AG09319 (cell line): ENCODE measurements around the gene DGCR2.

ENCODE experiments used
- DNase-seq: peaks from one replicate; pipeline ENCODE4 v3.0.0-alpha.2; 2010; ENCODE audit warnings: low read depth; ENCODE audit errors: extremely low read depth
- TF ChIP-seq, protein P1 (sequence below): IDR thresholded peaks from 2 replicates; pipeline ENCODE4 v1.5.1; 2011; ENCODE audit warnings: low read depth, mild to moderate bottlenecking, inconsistent platforms, low read length, moderate library complexity

Gene DGCR2, protein sequence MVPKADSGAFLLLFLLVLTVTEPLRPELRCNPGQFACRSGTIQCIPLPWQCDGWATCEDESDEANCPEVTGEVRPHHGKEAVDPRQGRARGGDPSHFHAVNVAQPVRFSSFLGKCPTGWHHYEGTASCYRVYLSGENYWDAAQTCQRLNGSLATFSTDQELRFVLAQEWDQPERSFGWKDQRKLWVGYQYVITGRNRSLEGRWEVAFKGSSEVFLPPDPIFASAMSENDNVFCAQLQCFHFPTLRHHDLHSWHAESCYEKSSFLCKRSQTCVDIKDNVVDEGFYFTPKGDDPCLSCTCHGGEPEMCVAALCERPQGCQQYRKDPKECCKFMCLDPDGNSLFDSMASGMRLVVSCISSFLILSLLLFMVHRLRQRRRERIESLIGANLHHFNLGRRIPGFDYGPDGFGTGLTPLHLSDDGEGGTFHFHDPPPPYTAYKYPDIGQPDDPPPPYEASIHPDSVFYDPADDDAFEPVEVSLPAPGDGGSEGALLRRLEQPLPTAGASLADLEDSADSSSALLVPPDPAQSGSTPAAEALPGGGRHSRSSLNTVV

DNA sequence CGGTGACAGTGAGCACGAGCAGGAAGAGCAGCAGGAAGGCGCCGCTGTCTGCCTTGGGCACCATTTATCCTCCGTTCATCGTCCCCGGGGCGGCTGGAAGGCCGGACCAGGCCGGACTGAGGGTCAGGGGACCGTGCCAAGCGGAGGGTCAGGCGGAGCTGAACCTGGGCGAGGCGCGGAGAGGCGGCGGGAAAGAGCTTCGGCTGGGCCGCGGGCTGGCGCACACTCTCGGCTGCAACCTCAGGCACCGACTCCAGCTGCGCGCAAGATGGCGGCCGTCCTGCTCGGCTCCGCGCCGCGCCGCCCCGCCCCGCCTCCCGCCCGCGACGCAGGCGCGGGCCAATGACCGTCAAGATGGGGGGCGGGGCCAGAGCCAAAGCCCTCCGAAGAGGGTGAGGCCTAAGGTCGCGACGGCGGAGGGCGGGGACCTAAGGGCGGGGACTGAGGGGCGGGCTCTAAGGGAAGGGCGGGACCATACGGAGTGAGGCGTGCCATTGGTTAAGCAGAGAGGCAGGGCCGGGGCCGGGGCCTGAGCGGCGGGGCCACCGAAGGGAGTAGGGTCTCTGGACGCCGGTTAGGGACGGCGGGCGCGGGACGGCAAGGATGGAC lies at the start of gene DGCR2:
TSS of gene DGCR2 (minus strand) at position 270 of the 609 bp plus-strand sequence. CDS start at position 64, 206 bp downstream.
- DNase-seq, result peak; percentile 89
- TF ChIP-seq, protein P1, sequence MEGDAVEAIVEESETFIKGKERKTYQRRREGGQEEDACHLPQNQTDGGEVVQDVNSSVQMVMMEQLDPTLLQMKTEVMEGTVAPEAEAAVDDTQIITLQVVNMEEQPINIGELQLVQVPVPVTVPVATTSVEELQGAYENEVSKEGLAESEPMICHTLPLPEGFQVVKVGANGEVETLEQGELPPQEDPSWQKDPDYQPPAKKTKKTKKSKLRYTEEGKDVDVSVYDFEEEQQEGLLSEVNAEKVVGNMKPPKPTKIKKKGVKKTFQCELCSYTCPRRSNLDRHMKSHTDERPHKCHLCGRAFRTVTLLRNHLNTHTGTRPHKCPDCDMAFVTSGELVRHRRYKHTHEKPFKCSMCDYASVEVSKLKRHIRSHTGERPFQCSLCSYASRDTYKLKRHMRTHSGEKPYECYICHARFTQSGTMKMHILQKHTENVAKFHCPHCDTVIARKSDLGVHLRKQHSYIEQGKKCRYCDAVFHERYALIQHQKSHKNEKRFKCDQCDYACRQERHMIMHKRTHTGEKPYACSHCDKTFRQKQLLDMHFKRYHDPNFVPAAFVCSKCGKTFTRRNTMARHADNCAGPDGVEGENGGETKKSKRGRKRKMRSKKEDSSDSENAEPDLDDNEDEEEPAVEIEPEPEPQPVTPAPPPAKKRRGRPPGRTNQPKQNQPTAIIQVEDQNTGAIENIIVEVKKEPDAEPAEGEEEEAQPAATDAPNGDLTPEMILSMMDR, result no peak

DNA sequence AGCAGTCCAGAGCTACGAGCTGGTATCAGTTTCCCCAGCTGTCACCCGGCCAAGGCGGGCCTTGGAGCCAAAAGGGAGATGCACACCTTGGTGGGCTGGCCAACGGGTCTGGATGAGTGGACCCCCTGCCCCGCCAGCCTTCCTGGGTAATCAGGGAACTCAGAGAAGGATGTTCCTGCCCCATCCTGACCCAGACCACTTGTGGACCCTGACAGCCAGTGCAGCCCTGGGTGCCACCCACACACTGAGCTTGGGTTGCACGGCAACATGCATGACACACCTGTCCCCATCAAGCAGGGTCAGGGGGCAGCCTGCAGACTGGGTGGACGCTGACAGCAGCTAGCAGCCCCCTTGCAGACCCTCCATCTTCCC lies 47.7 kb upstream of the DGCR2 start:
- TF ChIP-seq, protein P1, result no peak

DNA sequence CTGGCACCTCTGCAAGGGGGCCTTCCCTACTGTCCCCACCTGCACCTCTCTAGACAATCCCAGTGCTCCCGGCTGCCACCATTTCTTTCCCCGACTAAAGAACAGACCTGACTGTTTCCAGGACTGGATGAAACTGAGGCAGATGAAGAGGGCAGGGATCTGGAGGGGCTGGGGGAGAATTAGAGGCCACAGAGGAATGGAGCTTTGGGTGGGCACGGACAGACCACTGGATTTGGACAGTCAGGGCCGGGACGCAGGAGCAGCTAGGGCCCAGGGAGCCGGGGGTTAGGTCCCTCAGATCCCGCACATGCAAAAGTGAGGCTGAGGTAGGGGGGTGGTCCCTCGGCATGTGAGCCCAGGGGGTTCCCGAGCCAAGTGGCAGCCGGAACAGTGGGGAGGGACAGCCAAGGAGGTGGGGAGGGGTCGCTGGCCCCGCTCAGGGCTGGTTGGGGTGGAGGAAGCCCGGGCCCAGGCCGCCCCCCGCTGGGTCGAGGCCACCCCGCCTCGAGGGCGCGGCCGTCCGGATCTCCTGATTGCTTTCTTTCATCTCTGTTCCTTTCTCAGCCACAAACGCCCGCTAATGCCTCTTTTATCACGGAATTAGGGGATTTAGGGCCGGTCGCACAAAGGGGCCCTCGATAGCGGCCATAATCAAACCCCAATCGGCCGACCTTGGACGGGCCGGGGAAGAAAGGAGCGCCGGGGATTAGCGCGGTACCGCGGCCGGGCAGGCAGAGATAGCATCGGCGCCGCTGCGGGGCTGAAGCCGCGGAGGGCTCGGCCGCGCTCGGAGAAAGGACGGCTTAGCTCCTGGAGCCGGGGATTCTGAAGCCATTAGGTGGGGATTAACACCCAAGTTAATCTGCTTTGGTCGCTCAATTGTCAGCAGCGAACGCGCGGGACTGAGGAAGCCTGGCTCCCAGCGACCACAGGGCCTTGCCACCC lies 47.1 kb upstream of the DGCR2 start:
- DNase-seq, result no peak

More for the DNA sequence above, 47.7 kb upstream of the DGCR2 start:
- DNase-seq, result no peak

DNA sequence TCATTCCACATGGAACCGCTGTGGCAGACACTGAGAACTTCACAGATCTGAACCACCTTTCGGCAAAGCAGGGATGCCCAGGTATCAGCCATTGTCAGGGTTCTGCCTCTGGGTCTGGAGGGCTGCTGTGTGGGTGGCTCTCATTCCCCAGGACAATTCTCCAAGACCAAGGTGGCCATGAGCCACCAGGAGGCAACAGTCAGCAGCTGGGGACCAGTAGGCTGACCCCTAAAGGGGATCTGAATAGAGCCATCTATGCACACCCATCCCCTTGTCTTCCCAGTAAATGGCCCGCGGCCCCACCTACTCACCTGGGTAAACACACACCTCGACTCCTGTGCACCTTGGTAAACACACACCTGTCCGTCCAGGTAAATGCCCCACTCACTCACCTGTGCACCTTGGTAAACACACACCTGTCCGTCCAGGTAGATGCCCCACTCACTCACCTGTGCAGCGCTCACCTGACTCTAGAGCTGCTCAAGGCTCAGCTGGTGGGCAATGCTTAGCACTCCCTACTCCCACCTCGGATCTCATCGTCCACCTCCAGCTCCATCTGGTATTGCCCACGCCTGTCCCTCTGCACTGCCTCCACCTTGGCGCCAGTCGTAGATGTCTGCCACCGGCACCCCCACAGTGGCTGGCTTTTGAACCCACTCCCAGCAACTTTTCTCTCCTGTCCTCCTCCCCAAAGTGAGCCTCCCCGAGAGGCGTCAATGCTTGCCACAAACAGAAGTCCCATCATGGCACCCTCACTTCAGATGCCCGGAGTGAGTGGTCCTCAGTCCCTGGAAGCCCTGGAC lies 46.1 kb upstream of the DGCR2 start:
- no peak for DNase-seq
- TF ChIP-seq, protein P1, result no peak; the same call in 1 of the 2 replicates

More for the DNA sequence above, 47.1 kb upstream of the DGCR2 start:
- TF ChIP-seq, protein P1, result no peak

DNA sequence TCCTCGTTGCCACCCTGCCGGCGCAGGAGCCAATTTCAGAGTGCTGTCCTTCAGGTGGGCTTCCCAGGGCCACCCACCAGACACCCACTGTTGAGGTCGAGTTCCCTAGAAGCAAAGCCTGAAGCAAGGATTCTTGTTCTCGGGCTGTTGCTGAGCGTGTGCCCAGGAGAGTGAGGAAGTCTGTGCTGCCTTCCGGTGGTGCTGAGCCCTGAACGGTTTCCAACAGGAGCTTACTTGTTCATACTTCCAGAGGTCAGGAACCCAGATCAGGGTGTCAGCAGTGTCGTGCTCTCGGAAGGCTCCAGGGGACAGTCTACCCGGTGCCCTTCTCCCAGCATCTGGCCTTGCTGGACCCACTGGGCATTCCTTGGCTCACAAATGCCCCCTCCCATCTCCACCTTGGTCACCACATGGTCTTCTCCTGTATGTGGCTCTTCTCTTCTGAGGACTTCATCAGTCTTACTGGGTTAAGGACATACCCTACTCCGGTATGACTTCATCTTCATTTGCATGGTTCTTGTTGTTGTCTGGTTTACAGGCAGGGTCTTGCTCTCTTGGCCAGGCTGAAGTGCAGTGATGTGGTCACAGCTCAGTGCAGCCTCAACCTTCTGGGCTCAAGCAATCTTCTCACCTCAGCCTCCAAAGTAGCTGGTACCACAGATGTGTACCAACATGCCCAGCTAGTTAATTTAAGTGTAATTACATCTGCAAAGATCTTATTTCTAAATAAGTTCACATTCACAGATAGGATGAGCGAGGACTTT lies 45.1 kb upstream of the DGCR2 start:
- TF ChIP-seq, protein P1, result no peak
- DNase-seq, result no peak

DNA sequence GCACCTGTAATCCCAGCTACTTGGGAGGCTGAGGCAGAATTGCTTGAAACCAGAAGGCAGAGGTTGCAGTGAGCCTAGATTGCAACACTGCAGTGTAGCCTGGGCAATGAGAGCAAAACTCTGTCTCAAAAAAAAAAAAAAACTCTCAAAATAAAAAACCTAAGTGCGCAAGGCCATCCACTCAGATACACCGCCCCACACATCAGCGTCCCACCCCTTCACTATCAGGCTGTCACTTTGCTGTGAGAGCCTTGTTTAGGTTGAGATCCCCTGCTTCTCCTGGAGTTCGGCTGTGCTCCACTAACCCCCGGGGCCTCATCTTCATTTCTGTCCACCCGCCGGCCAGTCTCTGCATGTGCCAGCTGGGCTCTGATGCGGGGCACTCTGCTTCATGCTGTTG lies 44.2 kb upstream of the DGCR2 start:
- TF ChIP-seq, protein P1, result no peak
- DNase-seq, result no peak
